ENCODE results near the gene ZNF48. TPM values are rescaled to one million over a fixed set of nuclear protein-coding genes. Genes with fewer than 3 reads are reported as not detected.
A peak's percentile ranks its signal among the peaks of the same experiment; 100 is the strongest.

Gene ZNF48
- total RNA-seq, 1 donor from 2014 or later: 6.1 TPM

DNA sequence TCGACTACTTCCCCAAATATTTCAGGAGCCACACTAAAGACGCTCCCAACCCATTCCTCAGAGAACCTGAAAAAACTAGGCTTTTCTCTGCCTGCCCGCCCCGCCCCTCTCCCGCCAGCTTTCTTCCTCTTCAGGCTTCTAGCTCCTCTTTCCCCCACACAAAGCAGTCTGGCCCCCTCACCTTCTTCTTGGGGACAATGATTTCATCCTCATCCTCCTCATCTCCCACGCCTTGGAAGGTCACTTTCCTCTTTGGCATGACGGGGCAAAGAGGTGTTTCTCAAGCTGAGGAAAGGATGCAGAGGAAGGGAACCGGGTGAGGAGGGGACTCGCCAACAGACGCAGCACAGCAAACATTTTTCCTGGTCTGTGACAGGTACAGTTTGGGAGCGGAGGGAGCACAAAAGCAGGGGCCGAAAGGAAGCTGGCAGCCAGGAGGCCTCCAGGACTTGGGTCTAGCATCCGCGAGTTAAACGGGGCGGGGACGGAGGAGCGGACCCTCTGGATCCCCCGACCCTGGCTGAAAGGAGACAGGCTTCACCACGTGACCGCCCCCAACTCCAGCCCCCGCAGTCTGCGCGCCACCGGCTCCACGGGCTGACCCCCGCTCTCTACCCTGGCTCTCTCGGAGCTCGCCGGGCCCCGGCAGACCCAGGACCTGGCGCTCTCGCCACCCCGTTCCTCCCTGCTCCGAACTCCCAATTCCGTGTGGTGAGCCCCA, 40.6 kb upstream of the ZNF48 start:
- Histone ChIP-seq H3K4me1 (peaks cover 35% of the 10 kb centered on the region), H3K9me3 (no peaks in the 10 kb centered on the region), H3K27me3 (no peaks in the 10 kb centered on the region), H3K27ac (peak overlapping the region; percentile 97), H3K4me3 (peak overlapping the region; percentile 93), H3K36me3 (peaks cover 65% of the 10 kb centered on the region)
- ATAC-seq: peak; percentile 30
- no peak for DNase-seq
- TF ChIP-seq, protein P1, sequence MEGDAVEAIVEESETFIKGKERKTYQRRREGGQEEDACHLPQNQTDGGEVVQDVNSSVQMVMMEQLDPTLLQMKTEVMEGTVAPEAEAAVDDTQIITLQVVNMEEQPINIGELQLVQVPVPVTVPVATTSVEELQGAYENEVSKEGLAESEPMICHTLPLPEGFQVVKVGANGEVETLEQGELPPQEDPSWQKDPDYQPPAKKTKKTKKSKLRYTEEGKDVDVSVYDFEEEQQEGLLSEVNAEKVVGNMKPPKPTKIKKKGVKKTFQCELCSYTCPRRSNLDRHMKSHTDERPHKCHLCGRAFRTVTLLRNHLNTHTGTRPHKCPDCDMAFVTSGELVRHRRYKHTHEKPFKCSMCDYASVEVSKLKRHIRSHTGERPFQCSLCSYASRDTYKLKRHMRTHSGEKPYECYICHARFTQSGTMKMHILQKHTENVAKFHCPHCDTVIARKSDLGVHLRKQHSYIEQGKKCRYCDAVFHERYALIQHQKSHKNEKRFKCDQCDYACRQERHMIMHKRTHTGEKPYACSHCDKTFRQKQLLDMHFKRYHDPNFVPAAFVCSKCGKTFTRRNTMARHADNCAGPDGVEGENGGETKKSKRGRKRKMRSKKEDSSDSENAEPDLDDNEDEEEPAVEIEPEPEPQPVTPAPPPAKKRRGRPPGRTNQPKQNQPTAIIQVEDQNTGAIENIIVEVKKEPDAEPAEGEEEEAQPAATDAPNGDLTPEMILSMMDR (IDR thresholded peaks at IDR 0.05): no peak
- intact Hi-C loops (cut with DNase I): no loop called here

DNA sequence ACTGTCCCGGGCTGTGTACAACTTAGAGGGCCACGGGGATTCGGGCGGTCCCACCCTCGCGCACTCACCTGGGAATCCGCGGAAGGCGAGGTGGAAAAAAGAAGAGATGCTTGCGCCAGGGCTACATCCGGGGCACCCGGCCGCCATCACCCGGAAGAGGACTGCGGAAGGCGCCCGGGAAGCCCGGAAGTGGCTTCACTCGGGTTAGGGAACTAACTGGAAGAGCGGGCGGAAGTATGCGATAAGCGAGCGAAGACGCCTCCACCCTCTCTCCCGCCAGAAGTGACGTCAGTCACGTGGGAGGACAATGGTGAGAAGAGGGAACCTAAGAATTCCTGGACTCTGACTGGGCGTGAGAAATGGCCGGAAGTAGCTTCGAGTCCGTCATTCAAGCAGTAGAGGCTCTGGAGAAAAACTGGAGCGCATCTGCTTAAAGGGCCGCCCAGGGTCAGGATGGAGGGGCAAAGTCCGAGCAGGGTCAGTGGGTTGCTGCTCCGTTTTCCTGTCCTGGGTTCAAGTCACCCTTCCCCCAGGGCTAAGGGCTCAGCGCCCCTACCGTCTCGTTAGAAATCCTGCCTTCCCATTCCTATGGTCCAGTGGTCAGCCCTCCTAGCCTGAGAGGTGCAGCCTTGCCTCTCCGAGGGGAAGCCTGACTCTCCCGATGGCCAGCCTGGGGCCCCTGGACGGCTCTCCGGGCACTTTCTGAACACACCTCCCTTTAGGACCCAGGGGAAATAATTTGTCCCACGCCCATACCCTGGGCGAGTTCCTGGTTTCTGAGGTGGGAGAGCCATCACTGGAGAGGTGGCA, 39.9 kb upstream of the ZNF48 start, which contains the start of gene CD2BP2:
CD2BP2 (minus strand) TSS at position 165 of the 810 bp plus-strand sequence. CDS start 627 bp downstream, outside the sequence.
- peak within 1 kb of the TSS; percentile 93 for H3K4me3 ChIP-seq
- TF ChIP-seq, protein P1 (IDR thresholded peaks at IDR 0.05): no peak
- ATAC-seq: peak; percentile 90
- H3K4me1 ChIP-seq: peaks cover 35% of the 10 kb centered on the region
- H3K36me3 ChIP-seq: peaks cover 68% of the 10 kb centered on the region
- H3K27ac ChIP-seq: peak within 1 kb of the TSS; percentile 97
- H3K9me3 ChIP-seq: no peaks in the 10 kb centered on the region
- DNase-seq: peak; percentile 97
- intact Hi-C loops (cut with DNase I): no loop called here
- no peaks in the 10 kb centered on the region for H3K27me3 ChIP-seq

DNA sequence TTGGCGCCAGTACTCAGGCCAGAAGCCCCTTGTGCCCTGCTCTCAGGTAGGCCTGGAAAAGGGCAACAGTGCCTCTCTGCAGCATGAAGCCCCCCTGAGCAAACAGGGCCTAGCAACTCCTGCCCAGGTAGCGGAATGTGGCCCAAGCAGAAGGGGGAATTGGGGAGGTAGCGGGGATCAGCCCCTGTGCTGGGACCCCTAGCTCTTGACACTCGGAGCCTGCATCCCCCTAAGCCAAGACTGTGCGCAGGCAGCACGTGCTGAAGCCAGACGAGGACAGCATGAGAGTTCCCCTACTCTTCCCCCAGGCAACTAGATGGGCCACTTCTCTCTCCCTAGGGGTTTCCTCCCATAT, 39.3 kb upstream of the ZNF48 start:
- TF ChIP-seq, protein P1 (IDR thresholded peaks at IDR 0.05): no peak
- ATAC-seq (no peak), DNase-seq (no peak)
- Histone ChIP-seq H3K27ac (peak overlapping the region; percentile 97), H3K9me3 (no peaks in the 10 kb centered on the region), H3K4me1 (peaks cover 35% of the 10 kb centered on the region), H3K4me3 (peak overlapping the region; percentile 93), H3K36me3 (peaks cover 68% of the 10 kb centered on the region), H3K27me3 (no peaks in the 10 kb centered on the region)
- intact Hi-C loops (cut with DNase I): no loop called here

DNA sequence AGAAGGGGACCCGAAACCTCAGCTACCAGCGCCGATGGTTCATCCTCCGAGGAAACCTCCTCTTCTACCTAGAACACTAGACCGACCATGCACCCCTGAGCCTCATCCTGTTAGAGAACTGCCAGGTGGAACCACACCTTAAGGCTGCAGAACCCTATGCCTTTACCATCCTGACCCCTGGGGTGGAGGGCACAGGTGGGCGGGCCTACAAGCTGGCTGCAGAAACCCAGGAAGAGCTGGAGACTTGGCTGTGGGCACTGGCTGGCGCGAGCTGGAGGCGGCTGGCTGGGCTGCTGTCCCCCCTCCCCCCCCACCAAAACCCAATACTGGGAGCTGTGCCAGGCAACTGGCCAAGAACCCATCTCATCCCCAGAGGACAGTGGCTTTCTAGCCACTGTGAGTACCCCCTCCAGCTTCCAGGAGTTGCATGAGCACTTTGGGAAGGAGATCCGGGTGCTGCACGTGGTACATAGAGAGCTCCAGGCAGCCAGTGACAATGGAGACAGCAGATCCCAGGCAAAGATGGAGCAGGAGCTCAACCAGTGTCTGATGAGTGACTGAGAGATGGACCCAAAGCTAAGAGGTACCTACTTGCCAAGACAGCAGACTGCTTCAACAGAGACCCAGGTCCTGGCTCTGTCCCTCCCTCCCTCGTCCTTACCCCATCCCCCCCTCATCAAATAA, 38.7 kb upstream of the ZNF48 start:
- Histone ChIP-seq H3K27me3 (no peaks in the 10 kb centered on the region), H3K4me1 (peaks cover 35% of the 10 kb centered on the region), H3K36me3 (peaks cover 65% of the 10 kb centered on the region), H3K4me3 (peak overlapping the region; percentile 93), H3K9me3 (no peaks in the 10 kb centered on the region), H3K27ac (peak overlapping the region; percentile 97)
- ATAC-seq (no peak), DNase-seq (no peak)
- intact Hi-C loops (cut with DNase I): no loop called here
- TF ChIP-seq, protein P1 (IDR thresholded peaks at IDR 0.05): no peak

DNA sequence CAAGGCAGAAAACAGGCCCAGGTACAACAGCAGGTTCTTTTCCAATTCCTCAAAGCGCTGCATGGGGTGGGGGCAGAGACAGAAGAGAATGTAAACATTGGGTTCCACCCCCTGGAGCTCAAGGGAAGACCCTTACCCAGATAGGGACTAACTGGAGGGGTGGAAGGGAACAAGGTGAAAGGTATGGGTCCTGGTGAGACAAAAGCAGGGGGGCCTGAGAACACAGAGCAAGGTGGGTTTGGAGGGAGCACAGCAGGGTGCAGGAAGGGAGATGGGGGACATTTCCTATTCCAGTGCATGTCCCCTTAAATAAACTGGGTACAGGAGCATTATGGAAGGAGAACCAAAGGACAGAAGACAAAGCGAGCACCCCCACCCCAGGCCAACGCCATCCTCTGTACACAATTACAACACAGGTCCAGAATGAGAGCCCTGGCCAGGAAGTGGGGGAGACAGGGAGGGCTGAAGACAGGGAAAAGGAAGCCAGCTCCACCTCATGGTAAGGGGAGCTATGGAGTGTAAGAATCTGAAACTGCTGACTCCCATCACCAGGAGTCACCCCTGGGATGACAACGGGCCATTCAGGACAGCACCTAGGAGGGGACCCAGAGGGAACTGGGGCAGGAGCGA, 38.0 kb upstream of the ZNF48 start:
- Histone ChIP-seq H3K4me3 (no peak overlapping the region), H3K36me3 (peaks cover 62% of the 10 kb centered on the region), H3K27me3 (no peaks in the 10 kb centered on the region), H3K9me3 (no peaks in the 10 kb centered on the region), H3K4me1 (peaks cover 29% of the 10 kb centered on the region), H3K27ac (no peak overlapping the region)
- intact Hi-C loops (cut with DNase I): no loop called here
- ATAC-seq (no peak), DNase-seq (no peak)
- TF ChIP-seq, protein P1 (IDR thresholded peaks at IDR 0.05): no peak
